ENCODE data around the gene ETFRF1.
A peak's percentile ranks its signal among the peaks of the same experiment; 100 is the strongest.

Gene ETFRF1

GRCh38 chr12:25213338-25213737 is 18.3 kb downstream of the ETFRF1 start:
- no peak for DNase-seq

- DNase-seq: no peak
Observed at GRCh38 chr12:25236190-25236589, 41.2 kb downstream of the ETFRF1 start.

- no peak for DNase-seq
Observed at GRCh38 chr12:25236626-25237025, 41.6 kb downstream of the ETFRF1 start.

- DNase-seq: peak in 2 of 58 donors; percentile 14 to 16
Observed at GRCh38 chr12:25241167-25242020, 46.4 kb downstream of the ETFRF1 start.

GRCh38 chr12:25242981-25243679 is 48.1 kb downstream of the ETFRF1 start:
- no peak for DNase-seq

- DNase-seq: no peak
Observed at GRCh38 chr12:25243680-25243990, 48.6 kb downstream of the ETFRF1 start.

GRCh38 chr12:25245491-25245890 is 50.5 kb downstream of the ETFRF1 start:
- DNase-seq: no peak

- DNase-seq: no peak
Observed at GRCh38 chr12:25248137-25248536, 53.1 kb downstream of the ETFRF1 start.

GRCh38 chr12:25248732-25249131 is 53.7 kb downstream of the ETFRF1 start:
- DNase-seq: no peak

- peak in 36 of 58 donors; percentile 9 to 68 (median 40) for DNase-seq
Observed at GRCh38 chr12:25249931-25250738, 55.1 kb downstream of the ETFRF1 start.

- peak; percentile 47 to 96 (median 90) for DNase-seq
Observed at GRCh38 chr12:25250744-25251730, 56.0 kb downstream of the ETFRF1 start, which contains the start of gene KRAS. Gene KRAS, minus strand, starts transcription at chr12:25250929.

GRCh38 chr12:25251769-25252168 is 56.7 kb downstream of the ETFRF1 start:
- no peak for DNase-seq

GRCh38 chr12:25252946-25253345 is 57.9 kb downstream of the ETFRF1 start:
- DNase-seq: no peak

GRCh38 chr12:25253371-25254068 is 58.5 kb downstream of the ETFRF1 start:
- DNase-seq: no peak

GRCh38 chr12:25254271-25254880 is 59.3 kb downstream of the ETFRF1 start:
- DNase-seq: no peak
